Astrocyte (in vitro differentiated cells and primary cell): ENCODE results near the gene ADM.

Experiments used
- CTCF ChIP-seq: IDR thresholded peaks from 2 replicates; pipeline ENCODE4 v1.5.1; 2011; ENCODE audit warnings: low read depth, mild to moderate bottlenecking, inconsistent platforms, low read length, moderate library complexity; ENCODE audit not compliant: insufficient read depth
- EZH2 ChIP-seq: IDR thresholded peaks from 2 replicates; pipeline ENCODE4 v1.6.1; 2012; ENCODE audit warnings: mild to moderate bottlenecking, low read length, inconsistent platforms; ENCODE audit not compliant: insufficient read depth

GRCh38 chr11:10331548-10332289 lies 26.8 kb downstream of the ADM start:
- TF ChIP-seq CTCF = no peak
- TF ChIP-seq EZH2 = no peak
